Stimulated activated CD8-positive, alpha-beta memory T cell treated with anti-CD3 and anti-CD28 coated beads, Interleukin-7, amount 100 ng/mL, for 1 hour (primary cell): ENCODE results near the gene ACSBG1.
"Not testable (repeated sequence)": the region's sequence is repeated elsewhere in the genome, so short reads cannot be mapped to it uniquely, and the experiment has no call there.

Source experiments
- DNase-seq, 2 donors: peaks; one replicate each; pipeline ENCODE4 v3.0.0-alpha.2; 2020; ENCODE audit warnings: low read depth in 2 of 2

ACSBG1 gene

GRCh38 chr15:78167227-78167888, 67.0 kb downstream of the ACSBG1 start:
- DNase-seq, result no peak

GRCh38 chr15:78164010-78164409, 70.4 kb downstream of the ACSBG1 start:
- DNase-seq, result no peak

DNA sequence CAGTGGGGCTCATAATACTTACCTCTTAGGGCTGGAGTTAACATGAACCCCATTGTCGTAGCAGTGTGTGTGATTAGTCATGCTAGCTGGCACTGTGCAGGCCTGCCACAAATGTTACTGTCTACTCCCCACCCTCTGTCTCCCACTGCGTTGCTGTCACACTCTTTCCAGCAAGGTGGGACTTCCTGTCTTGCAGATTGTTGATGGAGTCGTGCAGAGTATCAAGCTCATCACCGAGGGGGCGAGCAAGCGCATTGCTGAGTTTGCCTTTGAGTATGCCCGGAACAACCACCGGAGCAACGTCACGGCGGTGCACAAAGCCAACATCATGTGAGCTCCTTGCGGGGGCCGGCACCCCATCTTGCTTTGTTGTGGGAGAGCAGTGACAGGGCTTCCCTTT, 72.3 kb downstream of the ACSBG1 start:
- peak in 1 of 2 donors; percentile 13 for DNase-seq

DNA sequence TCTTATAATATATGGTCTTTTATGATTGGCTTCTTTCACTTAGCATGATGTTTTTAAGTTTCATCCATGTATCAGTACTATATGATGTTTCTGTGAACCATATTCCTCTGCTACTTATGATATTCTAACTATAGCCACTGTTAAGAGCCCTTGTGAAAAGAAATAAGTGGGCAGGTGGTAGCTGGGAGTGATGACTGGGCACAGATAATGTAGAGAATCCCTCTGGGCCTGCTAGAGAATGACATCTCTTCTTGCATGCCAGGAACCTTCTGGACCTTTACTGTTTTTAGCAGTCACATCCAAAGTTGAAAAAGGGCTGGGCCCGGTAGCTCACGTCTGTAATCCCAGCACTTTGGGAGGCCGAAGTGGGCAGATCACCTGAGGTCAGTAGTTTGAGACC, 75.0 kb downstream of the ACSBG1 start:
- no peak for DNase-seq

- no peak for DNase-seq
These were observed 77.2 kb downstream of the ACSBG1 start for GRCh38 chr15:78157203-78157602.

DNA sequence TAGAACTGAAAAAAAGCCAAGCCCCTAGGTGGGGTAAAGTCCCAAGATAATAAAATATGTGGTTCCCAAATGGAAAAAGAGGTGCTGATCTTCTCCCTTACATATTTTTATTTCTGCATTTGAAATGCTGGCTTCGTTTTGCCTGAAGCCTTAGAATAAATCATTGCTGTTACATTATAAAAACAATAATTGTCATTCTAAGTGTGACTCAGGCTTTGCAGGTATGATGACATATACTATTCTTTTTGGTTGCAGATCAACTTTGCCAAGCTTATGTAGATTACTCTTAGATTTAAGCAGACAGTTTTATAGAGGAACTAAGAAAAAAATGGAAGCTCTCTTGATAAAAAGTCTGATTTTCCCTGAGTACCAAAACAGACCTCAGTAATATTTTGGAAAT, 77.7 kb downstream of the ACSBG1 start:
- DNase-seq, result no peak

- DNase-seq, result no peak
These were observed 78.9 kb downstream of the ACSBG1 start for GRCh38 chr15:78155355-78155939.

GRCh38 chr15:78154955-78155354, 79.4 kb downstream of the ACSBG1 start:
- DNase-seq, result no peak

DNA sequence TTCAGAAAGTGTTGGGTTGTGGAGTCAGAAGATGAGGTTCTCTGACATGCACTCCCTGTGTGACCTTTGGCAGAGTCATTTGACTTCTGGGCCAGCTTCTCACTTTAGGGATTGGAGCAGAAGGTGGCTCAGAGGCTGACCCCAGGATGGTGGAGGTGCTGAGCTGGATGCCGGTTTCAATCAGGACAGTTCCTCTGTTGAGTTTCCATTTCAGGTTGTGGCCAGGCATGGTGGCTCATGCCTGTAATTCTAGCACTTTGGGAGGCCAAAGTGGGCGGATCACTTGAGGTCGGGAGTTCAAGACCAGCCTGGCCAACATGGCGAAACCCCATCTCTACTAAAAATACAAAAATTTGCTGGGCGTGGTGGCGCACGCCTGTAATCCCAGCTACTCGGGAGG, 83.3 kb downstream of the ACSBG1 start:
- not testable (repeated sequence) for DNase-seq

GRCh38 chr15:78149805-78150751, 84.3 kb downstream of the ACSBG1 start:
- DNase-seq, result no peak

DNA sequence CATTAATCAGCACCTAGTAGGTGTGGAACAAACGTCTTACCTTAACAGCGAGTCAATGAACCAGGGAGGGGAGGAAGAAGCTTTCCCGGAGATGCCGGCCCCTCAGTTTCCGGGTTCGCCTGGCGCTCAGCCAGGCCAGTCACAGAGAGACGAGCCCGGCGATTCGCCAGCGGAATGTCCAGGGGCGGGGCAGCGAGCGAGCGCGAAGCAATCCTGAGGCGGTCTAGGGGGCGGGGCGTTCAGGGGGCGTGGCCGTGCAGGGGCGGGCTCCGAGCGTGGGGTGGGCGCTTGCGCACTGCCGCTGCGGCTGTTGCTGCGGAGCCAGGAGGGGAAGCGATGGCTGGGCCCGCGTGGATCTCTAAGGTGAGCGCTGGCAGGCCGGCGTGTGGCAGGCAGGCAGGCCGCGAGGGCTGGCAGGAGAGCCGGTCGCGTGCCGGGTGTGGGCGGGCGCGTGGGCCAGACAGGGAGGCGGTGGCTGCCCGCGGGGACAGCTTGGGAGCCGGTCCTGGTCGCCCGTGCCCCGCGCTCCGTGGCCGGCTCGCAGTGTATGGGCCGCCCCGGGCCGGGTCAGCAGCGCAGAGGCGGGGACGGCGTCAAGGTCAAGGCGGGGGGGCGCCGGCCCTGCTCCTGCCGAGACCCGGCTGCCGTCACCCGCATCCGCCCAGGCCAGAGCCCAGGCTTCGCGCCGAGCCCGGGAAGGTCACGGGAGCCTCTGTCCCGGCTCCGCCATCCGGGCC, 85.1 kb downstream of the ACSBG1 start, which contains the start of gene IDH3A:
Gene IDH3A, plus strand, starts transcription at position 295 of the 737 bp plus-strand sequence. Its CDS starts 42 bp downstream, at position 337.
- DNase-seq, result peak; percentile 99 to 100

GRCh38 chr15:78148392-78149067, 85.8 kb downstream of the ACSBG1 start:
- no peak for DNase-seq

- no peak for DNase-seq
These were observed 86.8 kb downstream of the ACSBG1 start for GRCh38 chr15:78147566-78147965.

- no peak for DNase-seq
These were observed 87.8 kb downstream of the ACSBG1 start for GRCh38 chr15:78146425-78147154.

GRCh38 chr15:78142332-78142731, 92.0 kb downstream of the ACSBG1 start:
- no peak for DNase-seq

- no peak for DNase-seq
These were observed 94.1 kb downstream of the ACSBG1 start for GRCh38 chr15:78140292-78140691.

DNA sequence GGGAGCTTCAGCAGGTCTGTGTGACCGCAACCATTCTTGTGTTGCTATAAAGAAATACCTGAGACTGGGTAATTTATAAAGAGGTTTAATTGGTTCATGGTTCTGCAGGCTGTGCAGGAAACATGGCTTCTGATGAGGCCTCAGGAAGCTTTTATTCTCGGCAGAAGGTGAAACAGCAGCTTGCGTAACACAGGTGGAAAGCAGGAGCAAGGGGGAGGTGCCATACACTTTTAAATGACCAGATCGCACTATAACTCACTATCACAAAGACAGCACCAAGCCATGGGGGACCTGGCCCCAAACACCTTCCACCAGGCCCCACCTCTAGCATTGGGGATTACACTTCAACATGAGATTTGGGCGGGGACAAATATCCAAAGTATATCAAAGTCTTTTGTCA, 94.8 kb downstream of the ACSBG1 start:
- DNase-seq, result no peak

DNA sequence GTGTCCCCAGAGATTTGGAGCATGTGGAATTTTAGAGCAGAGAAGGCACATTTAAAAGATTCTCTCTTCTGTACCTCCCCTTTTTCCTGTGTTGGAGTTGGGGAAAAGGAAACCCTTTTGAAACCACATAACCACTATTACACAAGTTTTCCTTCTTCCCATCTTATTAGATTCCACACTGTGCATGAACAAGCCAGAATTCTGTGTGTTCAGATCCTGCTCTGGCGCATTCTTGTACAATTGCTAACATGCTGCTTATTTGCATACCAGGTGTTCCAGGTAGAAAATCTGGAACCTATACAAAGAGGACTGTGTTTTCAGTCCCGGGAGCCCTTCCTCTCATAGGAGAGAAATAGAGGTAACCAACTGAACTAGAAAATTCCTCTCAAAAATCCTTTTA, 100.6 kb downstream of the ACSBG1 start:
- DNase-seq, result no peak

GRCh38 chr15:78131295-78132061, 102.9 kb downstream of the ACSBG1 start, which contains the start of gene CIB2:
Gene CIB2 (minus strand): TSS chr15:78131445. CDS start chr15:78131215, 230 bp downstream.
- DNase-seq, result peak; percentile 55 to 57
